Measurements from ENCODE around the gene TDRD5. TPM values are rescaled to one million over a fixed set of nuclear protein-coding genes. Genes with fewer than 3 reads are reported as not detected.

The TDRD5 gene
- total RNA-seq, 1 donor from 2014 or later = not detected

DNA sequence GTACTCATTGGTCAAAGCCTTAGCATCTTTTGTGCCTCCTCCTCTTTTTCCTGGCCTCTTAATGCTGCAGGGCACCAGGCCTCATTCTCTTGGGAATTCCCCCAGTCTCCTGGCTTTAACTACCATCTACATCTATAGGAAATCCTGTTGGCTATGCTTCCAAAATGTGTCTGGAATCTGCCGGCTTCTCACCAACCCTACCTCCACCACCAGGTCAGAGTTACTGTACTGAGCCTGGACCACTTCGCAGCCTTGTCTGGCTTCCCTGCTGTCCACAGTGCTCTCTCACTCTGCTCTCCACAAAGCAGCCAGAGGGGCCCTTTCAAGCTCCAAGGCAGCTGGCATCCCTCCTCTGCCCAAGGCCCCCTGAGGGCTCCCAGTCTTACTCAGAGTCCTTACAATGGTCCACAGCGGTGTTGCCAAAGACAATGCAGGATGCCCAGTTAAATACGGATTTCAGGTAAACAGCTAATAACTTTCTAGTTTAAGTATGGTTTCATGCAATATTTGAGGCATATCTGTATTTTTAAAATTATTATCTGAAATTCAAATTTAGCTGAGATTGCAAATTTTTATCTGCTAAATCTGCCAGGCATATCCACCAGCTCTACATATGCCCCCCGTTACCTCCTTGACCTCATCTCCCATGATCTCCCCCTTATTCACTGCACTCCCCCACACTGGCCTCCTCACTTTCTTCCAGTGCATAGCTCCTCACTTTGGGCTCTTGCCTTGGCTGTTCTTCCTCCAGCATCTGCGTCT is 117.0 kb downstream of the TDRD5 start:
- FAIRE-seq = no peak
- H2AFZ ChIP-seq (ENCODE audit: low read depth, low read length) = no peak overlapping the region

DNA sequence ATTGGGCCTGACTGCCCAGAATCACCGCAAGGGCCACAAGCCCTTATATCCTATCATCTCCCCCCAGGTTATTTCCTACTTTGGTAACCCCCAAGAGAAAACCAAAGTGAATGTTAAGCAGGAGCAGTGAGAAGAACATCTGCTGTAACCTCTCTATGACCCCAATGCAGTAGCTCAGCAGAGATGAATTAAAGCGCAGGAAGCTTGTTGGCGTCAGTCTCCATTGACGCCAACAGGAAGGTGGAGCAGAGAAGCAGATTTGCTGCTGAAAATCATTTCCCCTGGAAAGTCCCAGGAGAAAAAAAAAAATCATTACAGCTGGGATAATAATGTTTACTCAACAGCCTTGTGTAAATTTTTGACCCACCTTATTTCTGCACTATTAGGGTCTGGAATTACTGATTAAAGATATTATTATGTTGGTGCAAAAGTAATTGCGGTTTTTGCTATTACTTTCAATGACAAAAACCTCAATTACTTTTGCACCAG is 118.3 kb downstream of the TDRD5 start:
- no peak overlapping the region for H3K4me2 ChIP-seq (ENCODE audit: low read length)
- H3K9me3 ChIP-seq (ENCODE audit: insufficient read depth, low read depth, low read length) = no peaks in the 10 kb centered on the region
- no peaks in the 10 kb centered on the region for H3K4me1 Mint-ChIP-seq (ENCODE audit: low read depth, unreplicated experiment)
- no peak overlapping the region for H3K4me3 Mint-ChIP-seq (ENCODE audit: unreplicated experiment)
- no peak overlapping the region for H3K9ac ChIP-seq (ENCODE audit: low read length)
- peaks cover 5% of the 10 kb centered on the region for H3K9me3 Mint-ChIP-seq (ENCODE audit: unreplicated experiment)
- no peaks in the 10 kb centered on the region for H3K36me3 ChIP-seq (ENCODE audit: insufficient read depth, low read length)
- H3K27ac ChIP-seq (ENCODE audit: low read depth, low read length) = no peak overlapping the region
- DNase-seq (ENCODE audit: low read depth) (peak; percentile 13), FAIRE-seq (no peak)
- no peak overlapping the region for H3K27ac Mint-ChIP-seq (ENCODE audit: unreplicated experiment)
- H3K4me3 ChIP-seq (ENCODE audit: insufficient read depth, low read depth, low read length) = no peak overlapping the region
- no peak overlapping the region for H2AFZ ChIP-seq (ENCODE audit: low read depth, low read length)
- no peaks in the 10 kb centered on the region for H3K4me1 ChIP-seq (ENCODE audit: insufficient read depth, low read length)
- TF ChIP-seq, protein P1, sequence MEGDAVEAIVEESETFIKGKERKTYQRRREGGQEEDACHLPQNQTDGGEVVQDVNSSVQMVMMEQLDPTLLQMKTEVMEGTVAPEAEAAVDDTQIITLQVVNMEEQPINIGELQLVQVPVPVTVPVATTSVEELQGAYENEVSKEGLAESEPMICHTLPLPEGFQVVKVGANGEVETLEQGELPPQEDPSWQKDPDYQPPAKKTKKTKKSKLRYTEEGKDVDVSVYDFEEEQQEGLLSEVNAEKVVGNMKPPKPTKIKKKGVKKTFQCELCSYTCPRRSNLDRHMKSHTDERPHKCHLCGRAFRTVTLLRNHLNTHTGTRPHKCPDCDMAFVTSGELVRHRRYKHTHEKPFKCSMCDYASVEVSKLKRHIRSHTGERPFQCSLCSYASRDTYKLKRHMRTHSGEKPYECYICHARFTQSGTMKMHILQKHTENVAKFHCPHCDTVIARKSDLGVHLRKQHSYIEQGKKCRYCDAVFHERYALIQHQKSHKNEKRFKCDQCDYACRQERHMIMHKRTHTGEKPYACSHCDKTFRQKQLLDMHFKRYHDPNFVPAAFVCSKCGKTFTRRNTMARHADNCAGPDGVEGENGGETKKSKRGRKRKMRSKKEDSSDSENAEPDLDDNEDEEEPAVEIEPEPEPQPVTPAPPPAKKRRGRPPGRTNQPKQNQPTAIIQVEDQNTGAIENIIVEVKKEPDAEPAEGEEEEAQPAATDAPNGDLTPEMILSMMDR (IDR thresholded peaks at IDR 0.05; ENCODE audit: insufficient read depth, low read depth, low read length) = no peak
- no peak for TF ChIP-seq EZH2 (IDR thresholded peaks at IDR 0.05; ENCODE audit: insufficient read depth, low read length)
- H4K20me1 ChIP-seq (ENCODE audit: insufficient read depth, low read length) = no peaks in the 10 kb centered on the region
- no peaks in the 10 kb centered on the region for H3K79me2 ChIP-seq (ENCODE audit: insufficient read depth, low read length)
- H3K27me3 Mint-ChIP-seq (ENCODE audit: low read depth, unreplicated experiment) = no peaks in the 10 kb centered on the region
- H3K27me3 ChIP-seq (ENCODE audit: insufficient read depth, low read length) = peaks cover 14% of the 10 kb centered on the region
- no peaks in the 10 kb centered on the region for H3K36me3 Mint-ChIP-seq (ENCODE audit: low read depth, unreplicated experiment)

More for the DNA sequence above, 117.0 kb downstream of the TDRD5 start:
- Mint-ChIP-seq H3K27me3 (ENCODE audit: low read depth, unreplicated experiment) (no peaks in the 10 kb centered on the region), H3K27ac (ENCODE audit: unreplicated experiment) (no peak overlapping the region), H3K4me1 (ENCODE audit: low read depth, unreplicated experiment) (no peaks in the 10 kb centered on the region), H3K9me3 (ENCODE audit: unreplicated experiment) (no peaks in the 10 kb centered on the region), H3K4me3 (ENCODE audit: unreplicated experiment) (no peak overlapping the region), H3K36me3 (ENCODE audit: low read depth, unreplicated experiment) (no peaks in the 10 kb centered on the region)
- TF ChIP-seq EZH2 (IDR thresholded peaks at IDR 0.05; ENCODE audit: insufficient read depth, low read length) = no peak
- TF ChIP-seq, protein P1 (IDR thresholded peaks at IDR 0.05; ENCODE audit: insufficient read depth, low read depth, low read length) = no peak
- no peaks in the 10 kb centered on the region for H3K4me1 ChIP-seq (ENCODE audit: insufficient read depth, low read length)
- peaks cover 19% of the 10 kb centered on the region for H3K27me3 ChIP-seq (ENCODE audit: insufficient read depth, low read length)
- no peaks in the 10 kb centered on the region for H3K36me3 ChIP-seq (ENCODE audit: insufficient read depth, low read length)
- H3K9me3 ChIP-seq (ENCODE audit: insufficient read depth, low read depth, low read length) = no peaks in the 10 kb centered on the region
- no peak overlapping the region for H3K27ac ChIP-seq (ENCODE audit: low read depth, low read length)
- no peak overlapping the region for H3K9ac ChIP-seq (ENCODE audit: low read length)
- no peak for DNase-seq (ENCODE audit: low read depth)
- no peak overlapping the region for H3K4me3 ChIP-seq (ENCODE audit: insufficient read depth, low read depth, low read length)
- no peaks in the 10 kb centered on the region for H3K79me2 ChIP-seq (ENCODE audit: insufficient read depth, low read length)
- no peaks in the 10 kb centered on the region for H4K20me1 ChIP-seq (ENCODE audit: insufficient read depth, low read length)
- H3K4me2 ChIP-seq (ENCODE audit: low read length) = no peak overlapping the region

DNA sequence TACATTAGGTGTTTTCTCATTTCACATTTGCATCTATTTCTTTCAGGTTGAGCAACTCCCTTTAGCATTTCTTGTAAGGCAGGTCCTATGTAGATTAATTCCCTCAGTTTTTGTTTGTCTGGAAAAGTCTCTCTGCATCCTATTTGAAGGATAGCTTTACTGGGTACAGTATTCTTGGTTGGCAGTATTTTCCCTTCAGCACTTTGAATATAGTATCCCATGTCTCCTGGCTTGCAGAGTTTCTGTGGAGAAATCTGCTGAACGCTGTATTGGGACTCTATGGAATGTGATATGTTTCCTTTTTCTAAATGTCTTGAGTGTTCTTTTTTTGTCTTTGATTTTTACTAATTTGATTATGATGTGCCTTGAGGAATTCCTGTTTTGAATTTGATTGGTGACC is 122.5 kb downstream of the TDRD5 start:
- no peak overlapping the region for H3K4me2 ChIP-seq (ENCODE audit: low read length)
- no peak overlapping the region for H3K27ac Mint-ChIP-seq (ENCODE audit: unreplicated experiment)
- no peaks in the 10 kb centered on the region for H3K79me2 ChIP-seq (ENCODE audit: insufficient read depth, low read length)
- no peaks in the 10 kb centered on the region for H3K27me3 Mint-ChIP-seq (ENCODE audit: low read depth, unreplicated experiment)
- no peak for DNase-seq (ENCODE audit: low read depth)
- H3K4me1 ChIP-seq (ENCODE audit: insufficient read depth, low read length) = no peaks in the 10 kb centered on the region
- H3K9ac ChIP-seq (ENCODE audit: low read length) = no peak overlapping the region
- FAIRE-seq = no peak
- no peaks in the 10 kb centered on the region for H3K36me3 Mint-ChIP-seq (ENCODE audit: low read depth, unreplicated experiment)
- no peaks in the 10 kb centered on the region for H3K4me1 Mint-ChIP-seq (ENCODE audit: low read depth, unreplicated experiment)
- no peak overlapping the region for H3K4me3 Mint-ChIP-seq (ENCODE audit: unreplicated experiment)
- no peak overlapping the region for H2AFZ ChIP-seq (ENCODE audit: low read depth, low read length)
- no peaks in the 10 kb centered on the region for H3K36me3 ChIP-seq (ENCODE audit: insufficient read depth, low read length)
- H3K4me3 ChIP-seq (ENCODE audit: insufficient read depth, low read depth, low read length) = no peak overlapping the region
- H3K27me3 ChIP-seq (ENCODE audit: insufficient read depth, low read length) = no peaks in the 10 kb centered on the region
- H3K9me3 Mint-ChIP-seq (ENCODE audit: unreplicated experiment) = peaks cover 24% of the 10 kb centered on the region
- H3K9me3 ChIP-seq (ENCODE audit: insufficient read depth, low read depth, low read length) = peaks cover 2% of the 10 kb centered on the region
- TF ChIP-seq, protein P1 (IDR thresholded peaks at IDR 0.05; ENCODE audit: insufficient read depth, low read depth, low read length) = no peak
- H4K20me1 ChIP-seq (ENCODE audit: insufficient read depth, low read length) = no peaks in the 10 kb centered on the region
- H3K27ac ChIP-seq (ENCODE audit: low read depth, low read length) = no peak overlapping the region
